ENCODE measurements around the gene YIF1A. TPM values are rescaled to one million over a fixed set of nuclear protein-coding genes. Genes with fewer than 3 reads are reported as not detected.

YIF1A gene
- total RNA-seq, 2 donors from 2014 or later = 65.4 to 155 TPM

DNA sequence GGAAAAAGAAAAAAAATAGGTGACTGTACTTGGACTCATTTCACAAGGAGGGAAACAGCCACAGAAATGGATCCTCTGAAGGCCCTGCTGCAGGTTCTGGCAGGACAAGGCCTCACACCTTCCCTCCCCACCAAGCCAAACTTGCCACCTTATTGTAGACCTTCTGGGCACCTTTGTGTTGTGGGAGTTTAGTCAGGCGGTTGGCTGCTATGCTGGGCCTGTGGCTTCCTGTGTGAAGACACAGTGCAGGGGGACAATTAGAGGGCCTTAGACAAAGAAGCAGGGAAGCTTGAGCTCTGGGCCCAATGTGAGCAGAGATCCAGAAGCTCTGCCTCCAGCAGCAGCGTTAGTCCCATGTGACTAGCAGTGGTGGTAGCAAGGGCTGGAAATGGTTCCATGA, 16.3 kb downstream of the YIF1A start:
- TF ChIP-seq, protein P1, sequence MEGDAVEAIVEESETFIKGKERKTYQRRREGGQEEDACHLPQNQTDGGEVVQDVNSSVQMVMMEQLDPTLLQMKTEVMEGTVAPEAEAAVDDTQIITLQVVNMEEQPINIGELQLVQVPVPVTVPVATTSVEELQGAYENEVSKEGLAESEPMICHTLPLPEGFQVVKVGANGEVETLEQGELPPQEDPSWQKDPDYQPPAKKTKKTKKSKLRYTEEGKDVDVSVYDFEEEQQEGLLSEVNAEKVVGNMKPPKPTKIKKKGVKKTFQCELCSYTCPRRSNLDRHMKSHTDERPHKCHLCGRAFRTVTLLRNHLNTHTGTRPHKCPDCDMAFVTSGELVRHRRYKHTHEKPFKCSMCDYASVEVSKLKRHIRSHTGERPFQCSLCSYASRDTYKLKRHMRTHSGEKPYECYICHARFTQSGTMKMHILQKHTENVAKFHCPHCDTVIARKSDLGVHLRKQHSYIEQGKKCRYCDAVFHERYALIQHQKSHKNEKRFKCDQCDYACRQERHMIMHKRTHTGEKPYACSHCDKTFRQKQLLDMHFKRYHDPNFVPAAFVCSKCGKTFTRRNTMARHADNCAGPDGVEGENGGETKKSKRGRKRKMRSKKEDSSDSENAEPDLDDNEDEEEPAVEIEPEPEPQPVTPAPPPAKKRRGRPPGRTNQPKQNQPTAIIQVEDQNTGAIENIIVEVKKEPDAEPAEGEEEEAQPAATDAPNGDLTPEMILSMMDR (IDR thresholded peaks at IDR 0.05) = no peak
- H3K36me3 ChIP-seq = peaks cover 51% of the 10 kb centered on the region
- no peak for DNase-seq (ENCODE audit: low spot score)
- no peak overlapping the region for H3K4me3 ChIP-seq
- no peak overlapping the region for H3K27ac ChIP-seq
- no peaks in the 10 kb centered on the region for H3K9me3 ChIP-seq
- no peak for ATAC-seq (ENCODE audit: insufficient number of reproducible peaks, low FRiP score, low read depth)
- peaks cover 13 to 23% of the 10 kb centered on the region in 2 donors for H3K4me1 ChIP-seq (ENCODE audit: control insufficient read depth in 1 of 2, low read depth in 2 of 2)
- H3K27me3 ChIP-seq (replicated peaks; ENCODE audit: insufficient read depth) = no peaks in the 10 kb centered on the region

DNA sequence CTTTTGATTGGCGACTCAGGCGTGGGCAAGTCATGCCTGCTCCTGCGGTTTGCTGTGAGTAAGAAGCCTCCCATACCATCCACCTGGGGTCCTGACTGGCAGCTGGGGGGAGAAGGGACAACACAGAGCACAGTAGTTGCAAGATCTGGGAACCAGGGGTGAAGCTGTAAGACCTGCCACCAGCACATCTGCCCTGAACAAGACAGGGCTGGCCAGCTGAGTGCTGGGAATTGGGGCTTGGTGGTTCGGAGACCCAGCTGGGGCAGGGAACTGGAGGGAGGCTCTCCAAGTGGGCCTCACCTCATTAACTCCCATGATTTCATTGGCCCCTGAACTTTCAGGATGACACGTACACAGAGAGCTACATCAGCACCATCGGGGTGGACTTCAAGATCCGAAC, 17.1 kb downstream of the YIF1A start:
- DNase-seq (ENCODE audit: low spot score) (no peak), ATAC-seq (ENCODE audit: insufficient number of reproducible peaks, low FRiP score, low read depth) (no peak)
- no peaks in the 10 kb centered on the region for H3K9me3 ChIP-seq
- H3K4me3 ChIP-seq = no peak overlapping the region
- H3K36me3 ChIP-seq = peaks cover 51% of the 10 kb centered on the region
- TF ChIP-seq, protein P1 (IDR thresholded peaks at IDR 0.05) = no peak
- no peak overlapping the region for H3K27ac ChIP-seq
- peaks cover 14 to 23% of the 10 kb centered on the region in 2 donors for H3K4me1 ChIP-seq (ENCODE audit: control insufficient read depth in 1 of 2, low read depth in 2 of 2)
- no peaks in the 10 kb centered on the region for H3K27me3 ChIP-seq (replicated peaks; ENCODE audit: insufficient read depth)

DNA sequence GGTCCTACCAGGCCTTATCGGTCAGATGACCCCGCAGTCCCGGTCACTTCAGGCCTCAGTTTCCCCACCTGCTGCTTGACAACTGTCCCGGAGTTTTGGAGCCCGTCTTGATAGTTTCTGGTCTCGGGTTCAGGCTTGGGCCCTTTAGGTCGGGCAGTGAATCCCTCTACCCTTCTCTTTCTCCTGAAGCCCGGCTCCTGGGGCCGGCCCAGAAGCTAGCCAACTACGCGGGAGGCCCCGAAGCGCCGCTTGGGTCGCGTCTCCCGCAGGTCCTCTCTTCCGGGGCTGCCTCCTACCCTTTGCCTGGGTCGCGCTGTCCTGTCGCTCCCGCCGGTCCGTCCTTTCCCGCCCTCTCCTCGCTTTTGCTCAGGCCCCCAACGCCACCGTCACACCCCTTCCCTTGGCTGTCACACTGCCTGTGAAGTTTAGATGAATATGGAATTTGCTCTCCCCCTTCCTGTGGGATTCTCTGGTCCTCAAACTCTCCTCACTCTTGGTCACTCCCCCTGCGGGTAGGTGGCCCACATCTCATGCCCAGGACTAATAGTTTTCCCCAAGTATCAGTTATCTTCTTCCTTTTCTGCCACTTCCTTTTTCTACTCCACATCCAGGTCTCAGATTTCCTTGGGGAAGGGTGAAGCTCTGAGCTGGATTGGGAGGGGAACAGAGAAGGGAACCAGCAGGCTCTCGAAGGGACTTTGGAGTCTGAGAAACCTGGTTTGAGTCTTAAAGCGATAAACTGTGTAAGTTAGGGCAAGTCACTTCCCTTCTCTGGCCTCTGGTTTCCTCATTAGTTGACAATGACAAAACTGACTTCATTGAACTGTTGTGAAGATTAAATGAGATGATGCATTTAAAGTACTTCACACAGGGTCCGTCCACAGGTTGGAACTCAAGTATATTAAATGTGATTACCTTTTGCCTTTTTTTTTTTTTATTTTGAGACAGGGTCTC, 19.7 kb downstream of the YIF1A start:
- no peak for ATAC-seq (ENCODE audit: insufficient number of reproducible peaks, low FRiP score, low read depth)
- TF ChIP-seq, protein P1 (IDR thresholded peaks at IDR 0.05) = no peak
- Histone ChIP-seq H3K27ac (peak overlapping the region; percentile 95 to 97), H3K9me3 (no peaks in the 10 kb centered on the region), H3K4me1 (ENCODE audit: control insufficient read depth in 1 of 2, low read depth in 2 of 2) (peaks cover 15 to 29% of the 10 kb centered on the region in 2 donors), H3K4me3 (peak overlapping the region; percentile 94), H3K27me3 (replicated peaks; ENCODE audit: insufficient read depth) (no peaks in the 10 kb centered on the region), H3K36me3 (peaks cover 31% of the 10 kb centered on the region)
- DNase-seq (ENCODE audit: low spot score) = no peak

DNA sequence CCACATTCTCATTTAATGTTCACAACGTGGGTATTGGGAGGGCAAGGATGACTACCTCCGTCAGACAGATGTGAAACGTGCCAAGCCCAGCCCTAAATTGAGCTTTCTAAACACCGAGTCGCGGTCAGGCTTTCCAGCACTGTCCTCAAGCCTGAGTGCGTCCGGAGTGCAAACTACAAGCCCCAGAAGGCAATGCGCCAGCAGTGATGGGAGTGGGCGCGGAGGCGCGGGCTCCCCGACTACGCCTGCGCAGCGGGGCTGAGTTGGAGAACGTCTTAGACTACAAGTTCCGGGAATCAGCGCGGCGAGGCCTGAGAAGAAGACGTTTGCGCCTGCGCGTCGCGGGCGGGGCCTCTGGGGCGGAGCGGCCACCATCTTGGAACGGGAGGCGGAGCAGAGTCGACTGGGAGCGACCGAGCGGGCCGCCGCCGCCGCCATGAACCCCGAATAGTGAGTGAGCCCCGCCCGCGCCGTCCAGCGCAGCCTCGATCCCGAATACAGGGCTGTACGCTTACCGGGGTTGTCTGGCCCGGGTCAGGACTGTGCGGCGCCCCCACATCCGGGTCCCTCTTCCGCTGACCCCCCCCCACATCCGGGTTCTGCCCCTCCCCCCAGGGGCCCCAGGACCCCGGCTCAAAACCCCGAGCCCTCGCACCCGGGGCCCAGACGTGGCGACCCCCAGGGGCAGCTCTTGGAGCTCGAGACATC, 20.5 kb downstream of the YIF1A start, which contains the start of gene RAB1B:
Gene RAB1B (plus strand): TSS at position 396 of the 708 bp plus-strand sequence. CDS start 41 bp downstream, at position 437.
- Histone ChIP-seq H3K36me3 (peaks cover 28% of the 10 kb centered on the region), H3K27ac (peak within 1 kb of the TSS; percentile 95 to 97), H3K4me3 (peak within 1 kb of the TSS; percentile 94), H3K9me3 (no peaks in the 10 kb centered on the region), H3K27me3 (replicated peaks; ENCODE audit: insufficient read depth) (no peaks in the 10 kb centered on the region), H3K4me1 (ENCODE audit: control insufficient read depth in 1 of 2, low read depth in 2 of 2) (peaks cover 15 to 29% of the 10 kb centered on the region in 2 donors)
- ATAC-seq (ENCODE audit: insufficient number of reproducible peaks, low FRiP score, low read depth) (peak; percentile 89), DNase-seq (ENCODE audit: low spot score) (peak; percentile 99)
- TF ChIP-seq, protein P1 (IDR thresholded peaks at IDR 0.05) = no peak
